Kidney glomerular epithelial cell (primary cell): Measurements from ENCODE around the gene LYRM4.
"Not testable (repeated sequence)": the region's sequence is repeated elsewhere in the genome, so short reads cannot be mapped to it uniquely, and the experiment has no call there.

Experiments
- DNase-seq: peaks from one replicate; lab custom pipeline; 2025; lab: John Stamatoyannopoulos, UW

The LYRM4 gene

DNA sequence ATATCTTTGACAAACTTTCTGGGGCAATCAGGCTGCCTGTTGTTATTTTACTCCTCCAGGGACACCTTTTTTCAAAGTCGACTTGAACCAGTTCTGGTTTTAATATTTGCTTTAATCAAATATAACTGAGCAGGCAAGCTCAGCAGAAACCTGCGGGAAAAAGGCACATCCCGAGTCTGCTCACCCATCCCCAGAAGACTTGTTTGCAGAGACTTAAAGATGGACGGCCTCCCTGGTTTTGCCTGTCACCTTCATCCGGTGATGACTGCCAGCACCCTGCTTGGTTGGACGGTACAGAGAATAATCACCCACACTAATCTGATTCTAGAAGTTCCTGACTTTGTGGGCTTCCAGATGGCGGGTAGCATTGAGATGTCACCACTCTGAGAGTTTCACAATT is 138.8 kb downstream of the LYRM4 start:
- DNase-seq = no peak

DNA sequence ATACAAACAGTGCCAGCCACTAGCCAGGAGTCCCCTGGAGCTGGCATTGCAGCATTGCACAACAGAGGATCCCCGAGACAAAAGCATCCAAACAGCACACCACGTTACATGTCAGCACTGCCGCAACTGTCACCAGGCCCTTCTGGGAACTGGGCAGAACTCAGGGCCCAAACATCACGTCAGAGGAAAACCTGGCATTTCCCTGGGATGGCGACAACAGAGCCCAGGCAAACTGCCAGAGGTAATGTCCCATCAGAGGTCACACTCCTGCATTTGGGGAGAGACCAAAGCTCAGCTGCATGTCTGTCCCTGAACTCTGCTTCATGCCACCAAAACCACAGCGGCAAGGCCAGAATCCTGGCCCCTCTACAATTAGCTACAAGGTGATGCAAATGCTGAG is 139.3 kb downstream of the LYRM4 start:
- no peak for DNase-seq

DNA sequence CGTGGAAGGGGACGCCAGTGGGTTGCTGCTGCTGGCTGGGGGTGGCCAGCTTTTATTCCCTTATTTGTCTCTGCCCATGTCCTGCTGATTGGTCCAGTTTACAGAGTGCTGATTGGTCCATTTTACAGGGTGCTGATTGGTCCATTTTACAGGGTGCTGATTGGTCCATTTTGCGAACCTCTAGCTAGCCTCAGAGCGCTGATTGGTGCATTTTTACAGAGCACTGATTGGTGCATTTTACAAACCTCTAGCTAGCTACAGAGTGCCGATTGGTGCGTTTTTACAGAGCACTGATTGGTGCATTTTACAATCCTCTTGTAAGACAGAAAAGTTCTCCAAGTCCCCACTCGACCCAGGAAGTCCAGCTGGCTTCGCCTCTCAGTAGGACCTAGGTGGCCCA is 140.2 kb downstream of the LYRM4 start:
- not testable (repeated sequence) for DNase-seq

DNA sequence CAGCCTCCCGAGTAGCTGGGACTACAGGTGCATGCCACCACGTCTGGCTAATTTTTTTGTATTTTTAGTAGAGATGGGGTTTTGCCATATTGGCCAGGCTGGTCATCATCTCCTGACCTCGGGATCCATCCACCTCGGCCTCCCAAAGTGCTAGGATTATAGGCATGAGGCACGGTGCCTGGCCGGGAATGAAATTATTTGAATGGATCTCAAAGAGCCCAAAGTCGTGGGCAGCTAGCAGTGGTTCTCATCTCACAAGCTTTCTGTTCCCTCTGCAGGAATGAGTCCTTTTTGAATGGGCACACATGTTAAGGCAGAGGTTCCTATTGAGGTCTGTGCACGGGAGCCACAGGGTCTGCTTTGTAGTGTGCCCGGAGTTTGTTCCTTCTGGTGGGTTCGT is 140.7 kb downstream of the LYRM4 start:
- no peak for DNase-seq

DNA sequence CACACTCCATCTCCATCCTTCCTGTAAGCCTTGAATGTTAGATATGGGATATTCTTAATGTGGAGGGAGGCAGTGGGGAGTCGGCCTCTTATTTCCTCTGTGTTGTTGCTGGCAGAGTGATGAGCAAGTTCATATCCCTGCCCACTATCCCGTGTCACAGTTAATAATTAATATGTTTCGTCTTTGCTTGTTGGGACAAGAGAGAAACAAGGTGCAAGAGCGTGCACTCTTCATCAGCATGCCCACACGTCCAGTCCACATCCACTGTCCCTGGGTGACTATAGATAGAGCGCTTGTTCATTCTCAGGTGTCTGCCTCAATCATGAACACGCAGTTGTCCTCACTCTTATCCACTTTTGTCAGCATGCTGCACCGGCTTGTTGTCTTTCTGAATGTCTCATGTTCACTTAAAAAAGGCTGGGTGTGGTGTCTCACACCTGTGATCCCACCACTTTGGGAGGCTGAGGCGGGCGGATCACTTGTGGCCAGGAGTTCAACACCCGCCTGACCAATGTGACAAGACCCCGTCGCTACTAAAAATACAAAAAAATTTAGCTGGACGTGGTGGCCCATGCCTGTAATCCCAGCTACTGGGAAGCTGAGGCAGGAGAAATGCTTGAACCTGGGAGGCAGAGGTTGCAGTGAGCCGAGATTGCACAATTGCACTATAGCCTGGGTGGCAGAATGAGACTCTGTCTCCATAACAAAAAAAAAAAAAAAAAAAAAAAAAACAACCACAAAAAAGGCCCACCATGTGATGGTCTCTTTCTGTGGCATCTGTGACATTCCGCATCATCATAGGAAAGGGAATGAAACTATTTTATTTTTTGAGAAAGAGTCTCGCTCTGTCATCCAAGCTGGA is 141.4 kb downstream of the LYRM4 start:
- peak; percentile 44 for DNase-seq

DNA sequence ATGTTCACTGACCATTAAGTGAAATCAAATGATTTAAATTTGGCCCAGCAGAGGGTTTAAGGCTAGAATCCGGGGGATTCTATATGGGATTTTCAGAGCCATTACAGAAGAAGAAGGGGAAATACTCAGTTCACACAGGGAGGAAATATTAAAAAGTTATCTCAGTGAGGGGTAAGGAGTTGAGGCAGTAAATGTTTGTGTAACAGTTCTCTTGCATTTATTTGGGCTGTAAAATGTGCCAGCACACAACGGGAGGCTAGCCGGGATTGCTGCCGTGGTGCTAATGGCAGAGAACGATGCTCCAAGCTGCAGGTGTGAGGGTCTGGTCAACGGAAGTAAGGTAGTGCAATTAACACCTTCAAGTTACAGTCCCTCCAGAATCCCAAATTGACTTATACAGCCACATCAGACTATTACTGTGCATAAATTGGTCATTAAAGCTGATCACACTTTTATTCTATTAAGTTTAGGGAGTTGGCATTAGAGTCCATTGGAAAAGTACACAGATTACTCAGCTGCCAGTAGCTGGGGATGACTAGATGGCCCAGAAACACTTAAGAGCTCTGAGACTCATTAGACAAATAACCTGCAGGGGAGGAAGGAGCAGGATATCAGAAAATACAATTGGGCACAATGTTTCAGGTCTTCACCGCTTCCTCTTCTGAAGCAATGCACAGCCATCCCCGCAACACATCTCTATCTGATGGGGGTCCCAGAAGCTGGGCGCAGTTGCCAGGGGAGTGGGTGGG is 144.3 kb downstream of the LYRM4 start:
- no peak for DNase-seq

DNA sequence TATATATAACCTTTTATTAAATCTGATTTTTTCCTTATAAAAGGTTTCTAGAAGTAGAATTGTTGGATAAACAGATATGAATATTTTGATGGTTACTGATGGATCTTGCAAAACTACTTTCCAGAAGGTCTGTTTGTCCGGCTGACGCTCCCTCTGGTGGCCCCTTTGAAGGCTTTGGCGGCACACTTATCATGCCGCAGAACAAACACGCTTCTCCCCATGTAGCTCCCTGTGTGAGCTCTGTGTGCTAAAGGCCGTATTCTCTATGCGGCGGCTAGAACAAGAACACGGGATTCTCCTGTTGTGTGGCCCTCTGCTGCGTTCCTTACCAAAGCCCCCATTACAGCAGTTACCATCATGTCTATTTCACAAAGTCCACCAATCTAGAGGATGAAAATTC is 145.6 kb downstream of the LYRM4 start:
- no peak for DNase-seq

DNA sequence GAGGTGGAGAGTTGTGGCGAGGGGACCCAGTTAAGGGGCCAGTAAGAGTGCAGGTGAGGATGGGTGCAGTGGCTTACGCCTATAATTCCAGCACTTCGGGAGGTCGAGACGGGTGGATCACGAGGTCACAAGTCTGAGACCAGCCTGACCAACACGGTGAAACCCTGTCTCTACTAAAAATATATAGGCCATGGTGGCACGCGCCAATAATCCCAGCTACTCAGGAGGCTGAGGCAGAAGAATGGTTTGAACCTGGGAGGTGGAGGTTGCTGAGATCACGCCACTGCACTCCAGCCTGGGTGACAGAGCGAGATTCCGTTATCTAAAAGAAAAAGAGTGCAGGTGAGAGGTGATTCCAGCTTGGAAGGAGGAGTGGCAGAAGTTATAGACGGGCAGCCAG is 147.7 kb downstream of the LYRM4 start:
- DNase-seq = no peak

DNA sequence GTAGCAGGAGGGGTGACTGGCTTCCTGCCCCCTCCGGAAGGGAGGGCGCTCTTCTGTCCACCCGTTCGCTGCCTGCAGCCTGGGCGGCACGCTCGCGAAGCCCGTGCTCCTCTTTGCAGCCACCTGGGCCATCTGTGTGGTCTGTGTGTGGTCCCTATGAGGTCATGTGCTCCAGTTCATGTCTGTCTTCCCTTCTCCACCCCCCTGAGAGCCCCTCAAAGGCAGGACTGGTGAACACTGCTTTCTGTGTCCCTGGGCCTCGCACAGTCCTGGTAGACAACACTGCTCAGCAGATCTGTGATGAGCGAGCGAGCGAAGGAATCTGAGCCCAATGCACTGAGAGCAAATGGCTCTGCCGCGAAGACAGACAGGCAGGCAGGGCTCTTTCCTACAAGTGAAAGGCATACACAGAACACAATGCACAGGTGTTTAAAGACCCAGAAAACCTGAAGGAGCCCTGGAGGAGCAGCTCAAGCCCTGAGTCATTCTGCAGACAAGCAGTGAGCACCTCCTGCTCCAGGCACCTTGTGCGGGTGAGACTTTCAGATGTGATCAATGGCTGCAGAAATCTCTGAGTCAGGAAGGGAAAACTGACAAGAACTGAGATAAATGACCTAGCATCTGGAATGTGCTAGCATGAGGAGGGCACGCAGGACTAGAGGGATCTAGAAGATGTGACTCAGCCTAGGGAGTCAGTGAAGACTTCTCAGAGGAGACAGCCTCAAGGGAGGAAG is 148.5 kb downstream of the LYRM4 start:
- DNase-seq = peak; percentile 78

DNA sequence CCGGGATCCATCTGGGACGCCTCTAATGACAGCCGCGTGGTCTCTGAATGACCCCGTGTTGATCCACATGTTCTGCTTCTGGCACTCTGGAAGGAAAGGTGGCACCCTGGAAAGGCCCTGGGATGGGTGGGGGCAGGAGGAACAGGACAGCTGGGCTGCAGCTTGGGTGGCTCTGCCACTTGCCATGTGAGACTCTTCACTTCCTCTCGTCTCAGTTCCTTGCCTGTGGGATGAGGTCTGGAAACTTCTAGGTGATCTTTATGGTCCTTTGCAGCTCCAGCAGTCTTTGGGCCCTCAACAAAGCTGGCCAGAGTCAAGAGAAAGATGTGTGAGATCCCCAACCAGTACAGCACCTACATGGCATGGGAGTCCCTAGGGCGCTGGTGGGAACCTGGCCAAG is 149.1 kb downstream of the LYRM4 start:
- DNase-seq = no peak

DNA sequence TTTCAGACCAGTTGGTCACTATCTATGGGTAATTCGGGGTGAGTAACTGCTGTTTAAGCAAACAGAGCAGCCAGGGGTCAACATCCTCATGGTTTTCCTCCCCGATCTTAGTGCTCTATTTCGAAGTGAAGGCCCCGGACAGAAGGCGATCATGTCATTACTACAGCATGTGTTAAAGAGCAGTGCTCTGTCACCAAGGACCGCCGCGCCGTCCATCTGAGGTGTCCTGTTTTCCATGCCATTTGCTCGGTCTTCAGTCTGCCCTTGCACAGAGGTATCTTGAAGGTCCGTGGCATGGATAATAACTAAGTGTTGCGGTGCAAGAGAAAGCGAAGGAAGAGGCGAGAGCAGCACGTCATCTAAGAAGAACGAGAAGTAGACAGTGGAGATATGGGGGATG is 150.5 kb downstream of the LYRM4 start:
- DNase-seq = no peak

DNA sequence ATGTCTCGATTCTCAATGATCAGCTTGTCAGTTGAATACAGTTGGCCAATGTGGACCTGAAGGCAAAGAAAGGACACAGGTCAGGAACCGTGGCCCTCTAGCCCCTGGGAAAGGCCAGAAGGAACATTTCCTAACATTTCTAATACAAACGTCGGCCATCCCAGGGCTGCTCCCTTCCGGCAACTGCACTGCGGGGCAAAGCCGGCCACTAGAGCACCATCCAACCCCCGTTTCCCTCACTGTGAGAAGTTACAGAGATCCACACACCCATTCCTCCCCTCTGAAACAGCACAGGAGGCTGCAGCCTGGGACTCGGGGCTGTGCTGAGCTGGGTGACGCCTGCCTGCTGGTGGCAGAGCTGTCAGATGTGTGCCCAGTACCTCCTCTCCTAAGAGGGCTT is 151.3 kb downstream of the LYRM4 start:
- no peak for DNase-seq

DNA sequence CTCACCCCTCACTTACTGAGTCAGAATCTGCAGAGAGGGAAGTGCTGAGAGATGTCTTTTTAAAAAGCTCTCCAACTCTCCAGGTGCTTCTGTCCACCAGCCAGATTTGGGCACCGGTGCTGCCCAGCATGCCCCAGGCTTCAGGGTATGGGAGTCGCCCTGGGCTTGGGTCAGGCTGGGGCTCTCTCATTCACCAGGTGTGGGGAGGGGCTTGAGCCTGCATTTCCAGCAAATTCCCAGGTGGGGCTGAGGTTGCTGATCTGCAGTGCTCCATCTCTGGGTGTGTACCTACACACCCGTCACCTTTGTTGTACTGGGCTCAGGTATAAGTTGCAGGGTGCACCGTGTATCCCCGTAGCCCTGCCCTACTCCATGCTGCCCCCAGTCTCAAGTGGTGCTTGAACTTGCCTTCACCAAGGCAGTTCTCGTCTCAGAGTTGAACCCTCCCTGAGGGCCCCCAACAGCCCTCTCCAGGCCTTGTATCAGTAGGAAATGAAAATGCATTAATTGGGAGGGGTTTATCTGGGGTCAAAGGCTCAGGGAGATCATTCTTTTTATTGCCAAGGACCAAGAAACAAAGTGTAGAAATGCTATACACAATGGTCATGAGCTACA is 152.1 kb downstream of the LYRM4 start:
- no peak for DNase-seq

DNA sequence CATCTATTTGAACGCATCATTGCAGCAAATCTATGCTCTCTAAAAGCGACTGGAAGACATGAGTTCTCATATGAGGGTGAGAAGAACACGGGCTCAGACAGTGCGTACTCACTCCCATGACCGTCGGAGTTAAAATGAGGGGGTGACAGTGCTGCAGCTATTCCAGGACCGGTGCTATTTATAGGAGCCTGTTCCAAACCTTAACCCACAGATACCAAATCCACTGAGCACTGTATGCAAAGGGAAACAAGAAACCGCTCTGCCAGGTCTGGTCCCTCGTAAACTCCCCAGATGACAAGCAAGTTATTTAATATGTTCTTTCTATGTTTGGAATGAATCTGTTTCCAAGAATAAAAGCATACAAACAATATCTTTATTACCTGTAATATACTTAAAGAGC is 152.7 kb downstream of the LYRM4 start:
- DNase-seq = no peak

DNA sequence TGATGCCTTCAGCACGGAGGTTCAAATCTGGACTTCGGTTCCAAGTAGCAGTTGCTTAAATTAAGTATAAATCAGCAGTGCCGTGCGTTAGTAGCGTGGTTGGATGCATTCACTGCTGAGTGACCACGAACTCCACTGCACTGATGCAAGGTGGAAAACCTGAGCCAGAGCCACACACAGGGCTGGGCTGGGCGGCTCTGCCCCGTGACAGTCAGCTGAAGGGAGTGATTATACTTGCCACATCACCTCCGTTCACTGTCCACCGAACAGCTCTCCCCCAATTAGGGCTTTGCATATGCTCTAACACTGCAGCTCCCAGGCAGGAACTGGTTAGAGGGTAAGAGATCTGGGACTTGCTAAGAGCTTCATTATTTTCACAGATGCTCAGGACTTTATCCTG is 153.4 kb downstream of the LYRM4 start:
- no peak for DNase-seq

DNA sequence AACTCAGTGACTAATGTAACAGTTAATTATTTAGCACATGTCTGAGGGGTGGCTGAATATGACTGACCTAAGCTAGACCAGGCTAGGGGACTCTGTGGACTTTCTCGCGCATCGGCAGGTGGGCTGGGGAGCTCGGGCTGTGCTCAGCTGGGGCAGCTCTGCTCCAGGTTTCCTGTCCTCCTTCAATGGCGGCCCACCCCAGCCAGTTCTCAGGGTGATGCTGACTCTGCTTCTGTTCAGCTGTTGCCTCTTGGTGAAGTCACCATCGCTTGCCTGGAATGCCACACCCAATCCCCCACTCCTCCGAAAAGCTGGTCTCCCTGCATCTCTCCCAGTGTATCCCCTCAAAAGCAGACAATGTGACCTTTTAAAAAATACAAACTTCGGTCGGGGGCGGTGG is 155.6 kb downstream of the LYRM4 start:
- no peak for DNase-seq

DNA sequence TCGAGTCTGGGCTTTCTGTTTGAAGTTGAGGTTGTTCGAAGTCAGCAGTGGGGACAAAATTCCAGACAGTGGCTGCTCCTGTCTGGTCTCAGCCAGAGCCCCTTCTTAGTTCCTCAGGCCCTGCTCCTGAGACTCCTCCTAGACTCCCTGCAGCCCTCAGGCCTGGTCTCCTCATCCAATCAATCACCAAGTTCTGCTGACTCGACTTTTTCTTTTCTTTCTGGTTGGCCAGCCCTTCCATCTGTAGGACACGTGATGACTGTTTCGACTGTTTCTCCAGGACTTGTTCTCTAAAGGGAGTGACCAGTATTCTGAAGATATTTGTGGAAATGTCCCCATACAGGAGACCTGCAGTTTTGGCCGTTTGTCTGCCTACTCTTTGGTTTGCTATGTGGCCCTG is 156.1 kb downstream of the LYRM4 start:
- DNase-seq = no peak

DNA sequence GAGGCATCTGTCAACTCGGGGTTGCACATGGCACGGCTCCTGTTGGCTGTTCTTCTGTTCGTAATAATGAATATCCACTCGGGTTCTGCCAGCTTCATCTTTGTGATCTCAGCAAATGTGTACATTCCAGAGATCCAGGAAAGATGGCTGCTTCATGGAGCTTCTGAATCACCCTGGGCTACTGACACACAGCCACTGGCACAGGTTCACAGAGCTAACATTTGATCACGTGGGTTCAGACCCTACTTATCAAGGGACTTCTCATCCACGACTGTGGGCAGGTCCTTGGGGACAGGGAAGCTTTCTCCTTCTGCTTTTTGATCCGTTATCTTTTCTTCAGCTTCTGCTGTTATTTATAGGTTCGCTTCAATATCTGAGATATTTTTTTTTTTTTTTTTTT is 157.5 kb downstream of the LYRM4 start:
- DNase-seq = no peak

DNA sequence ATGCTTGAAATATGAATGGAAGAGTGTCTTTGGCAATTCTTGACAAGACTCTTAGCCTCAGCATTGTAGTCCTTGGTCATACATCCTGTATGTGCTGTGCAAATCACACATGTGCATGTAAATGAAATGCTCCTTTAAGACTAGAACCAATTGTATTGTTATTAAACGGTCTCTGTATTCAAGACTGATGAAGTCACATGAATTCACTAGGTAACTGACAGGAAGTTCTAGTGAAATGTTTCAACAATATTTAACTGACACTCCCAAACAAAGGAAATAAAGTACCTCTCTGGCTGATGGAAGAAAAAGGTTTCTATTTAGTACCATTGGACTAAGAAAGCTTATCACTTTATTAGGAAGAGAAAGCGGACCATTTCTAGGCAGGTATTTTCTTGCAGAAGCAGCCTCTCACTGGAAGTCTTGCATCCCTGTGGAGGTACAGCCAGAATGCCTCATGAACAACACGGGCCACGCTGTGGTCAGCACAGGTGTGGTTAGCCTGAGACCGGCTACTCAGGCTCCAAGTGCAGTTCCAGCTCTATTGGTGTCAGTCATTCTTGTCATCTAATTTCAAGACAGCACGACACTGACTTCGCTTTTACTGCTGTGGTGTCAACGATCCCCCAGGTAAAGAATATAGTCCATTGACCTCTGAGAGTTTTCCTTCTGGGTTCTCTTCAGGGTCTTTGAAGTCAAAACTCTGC is 158.3 kb downstream of the LYRM4 start:
- no peak for DNase-seq

DNA sequence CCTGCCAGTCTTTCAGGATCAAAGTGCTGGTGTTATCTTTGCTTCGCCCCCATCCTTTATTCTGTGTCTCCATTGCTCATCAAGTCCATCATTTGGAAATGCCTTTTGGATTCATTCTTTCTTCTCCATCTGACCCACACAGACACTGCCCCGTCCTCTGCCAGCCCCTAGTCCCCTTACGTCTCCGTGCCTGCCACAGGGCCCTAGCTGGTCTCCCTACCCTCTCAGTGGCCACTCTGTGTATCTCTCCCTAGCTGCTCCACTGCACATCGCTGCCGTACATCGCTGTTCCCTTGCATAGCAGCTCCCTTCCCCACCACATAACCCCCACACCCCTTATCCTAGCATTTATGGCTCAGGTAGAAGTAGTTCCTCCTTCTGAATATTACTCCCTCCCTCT is 159.9 kb downstream of the LYRM4 start:
- no peak for DNase-seq

DNA sequence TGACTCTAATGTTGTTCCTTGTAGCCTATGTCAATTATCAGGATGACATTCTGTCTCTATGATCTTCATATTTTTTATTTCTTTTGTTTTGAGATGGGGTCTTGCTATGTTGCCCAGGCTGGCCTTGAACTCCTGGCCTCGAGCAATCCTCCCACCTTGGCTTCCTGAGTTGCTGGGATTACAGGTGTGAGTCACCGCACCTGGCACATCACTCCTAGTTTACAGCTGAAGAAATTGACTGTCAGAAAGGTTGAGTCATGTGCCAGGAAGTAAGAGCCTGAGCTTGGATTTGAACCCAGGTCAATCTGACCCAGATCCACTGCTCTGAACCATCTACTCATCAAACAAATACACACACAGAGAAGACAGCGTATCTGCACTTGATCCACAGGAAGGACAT is 161.2 kb downstream of the LYRM4 start:
- DNase-seq = no peak
